Measurements from ENCODE around the gene DIAPH3.

Gene DIAPH3

DNA sequence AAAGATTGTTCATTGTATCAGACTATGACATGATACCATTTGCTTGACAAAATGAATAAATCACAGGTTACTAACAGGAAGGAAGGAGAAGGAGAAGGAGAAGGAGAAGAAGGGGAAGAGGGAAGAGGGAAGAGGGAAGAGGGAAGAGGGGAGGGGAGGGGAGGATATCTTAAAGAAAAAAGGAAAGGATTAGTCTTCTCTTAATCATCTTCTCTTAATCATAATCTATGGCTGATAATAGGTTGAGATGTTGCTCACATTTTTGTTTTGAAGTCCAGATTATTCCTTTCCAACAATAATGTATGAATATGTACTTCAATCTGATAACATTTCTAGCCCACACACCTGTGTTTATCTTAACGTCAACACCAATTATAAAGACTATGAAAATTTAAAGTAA lies 25.1 kb downstream of the DIAPH3 start:
- H3K4me1 ChIP-seq (ENCODE audit: control insufficient read depth, insufficient read depth, low read length) = peaks cover 6% of the 10 kb centered on the region
- H3K36me3 ChIP-seq (ENCODE audit: control insufficient read depth in 2 of 2, insufficient read depth in 1 of 2, low read length in 2 of 2) = no peaks in the 10 kb centered on the region
- H3K9me3 ChIP-seq (ENCODE audit: control insufficient read depth, insufficient read depth, low read depth, low read length) = no peaks in the 10 kb centered on the region
- TF ChIP-seq ZNF114 (tag by site-specific recombination; IDR thresholded peaks at IDR 0.05) (no peak), ZNF596 (tag by site-specific recombination; IDR thresholded peaks at IDR 0.05) (no peak), ZNF658 (tag by site-specific recombination; IDR thresholded peaks at IDR 0.05) (no peak)
- no peak overlapping the region for H3K27ac ChIP-seq (ENCODE audit: extremely low read depth, low read depth, low read length)
- H3K4me3 ChIP-seq (ENCODE audit: low read depth, low read length) = no peak overlapping the region
- ChIA-PET CTCF (interaction anchor here (0.7 kb wide), 2 partner anchors 17 to 91 kb away, joined by 3 read pairs; no protein-coding TSS in a partner anchor), POLR2A (no interaction called here)

DNA sequence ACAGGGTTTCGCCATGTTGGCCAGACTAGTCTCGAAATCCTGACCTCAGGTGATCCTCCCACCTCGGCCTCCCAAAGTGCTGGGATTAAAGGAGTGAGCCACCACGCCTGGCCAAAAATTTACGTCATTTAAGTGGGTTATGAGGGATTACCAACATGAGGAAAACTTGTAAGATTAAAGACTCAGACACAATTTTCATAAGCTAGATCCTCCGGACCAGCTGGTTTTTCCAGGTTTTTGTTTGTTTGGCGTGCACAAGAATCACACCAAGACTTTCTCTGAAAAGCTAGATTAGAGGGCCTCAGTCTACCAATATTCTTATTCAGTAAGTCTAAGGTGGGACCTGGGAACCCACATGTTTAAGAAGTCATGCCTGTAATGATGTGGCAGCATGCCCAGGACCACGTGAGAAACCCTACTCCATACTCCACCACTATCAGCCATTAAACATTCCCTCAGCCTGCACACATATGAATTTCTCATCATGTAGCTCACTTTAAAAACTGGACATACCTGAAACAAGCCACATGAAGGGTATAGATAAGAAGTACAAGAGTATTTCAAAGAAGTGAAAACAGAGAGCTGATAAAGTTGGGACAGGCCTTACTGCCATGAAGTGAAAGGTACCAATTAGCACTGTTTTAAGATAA lies 25.7 kb downstream of the DIAPH3 start:
- ChIA-PET POLR2A (no interaction called here), CTCF (no interaction called here)
- TF ChIP-seq ZNF707 (tag by site-specific recombination; IDR thresholded peaks at IDR 0.05) = no peak
- TF ChIP-seq, protein P1, sequence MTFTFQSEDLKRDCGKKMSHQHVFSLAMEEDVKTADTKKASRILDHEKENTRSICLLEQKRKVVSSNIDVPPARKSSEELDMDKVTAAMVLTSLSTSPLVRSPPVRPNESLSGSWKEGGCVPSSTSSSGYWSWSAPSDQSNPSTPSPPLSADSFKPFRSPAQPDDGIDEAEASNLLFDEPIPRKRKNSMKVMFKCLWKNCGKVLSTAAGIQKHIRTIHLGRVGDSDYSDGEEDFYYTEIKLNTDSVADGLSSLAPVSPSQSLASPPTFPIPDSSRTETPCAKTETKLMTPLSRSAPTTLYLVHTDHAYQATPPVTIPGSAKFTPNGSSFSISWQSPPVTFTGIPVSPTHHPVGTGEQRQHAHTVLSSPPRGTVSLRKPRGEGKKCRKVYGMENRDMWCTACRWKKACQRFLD (tag by site-specific recombination; IDR thresholded peaks at IDR 0.05) = no peak
- TF ChIP-seq, protein P2, sequence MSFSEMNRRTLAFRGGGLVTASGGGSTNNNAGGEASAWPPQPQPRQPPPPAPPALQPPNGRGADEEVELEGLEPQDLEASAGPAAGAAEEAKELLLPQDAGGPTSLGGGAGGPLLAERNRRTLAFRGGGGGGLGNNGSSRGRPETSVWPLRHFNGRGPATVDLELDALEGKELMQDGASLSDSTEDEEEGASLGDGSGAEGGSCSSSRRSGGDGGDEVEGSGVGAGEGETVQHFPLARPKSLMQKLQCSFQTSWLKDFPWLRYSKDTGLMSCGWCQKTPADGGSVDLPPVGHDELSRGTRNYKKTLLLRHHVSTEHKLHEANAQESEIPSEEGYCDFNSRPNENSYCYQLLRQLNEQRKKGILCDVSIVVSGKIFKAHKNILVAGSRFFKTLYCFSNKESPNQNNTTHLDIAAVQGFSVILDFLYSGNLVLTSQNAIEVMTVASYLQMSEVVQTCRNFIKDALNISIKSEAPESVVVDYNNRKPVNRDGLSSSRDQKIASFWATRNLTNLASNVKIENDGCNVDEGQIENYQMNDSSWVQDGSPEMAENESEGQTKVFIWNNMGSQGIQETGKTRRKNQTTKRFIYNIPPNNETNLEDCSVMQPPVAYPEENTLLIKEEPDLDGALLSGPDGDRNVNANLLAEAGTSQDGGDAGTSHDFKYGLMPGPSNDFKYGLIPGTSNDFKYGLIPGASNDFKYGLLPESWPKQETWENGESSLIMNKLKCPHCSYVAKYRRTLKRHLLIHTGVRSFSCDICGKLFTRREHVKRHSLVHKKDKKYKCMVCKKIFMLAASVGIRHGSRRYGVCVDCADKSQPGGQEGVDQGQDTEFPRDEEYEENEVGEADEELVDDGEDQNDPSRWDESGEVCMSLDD (tag by site-specific recombination; IDR thresholded peaks at IDR 0.05) = no peak
- Histone ChIP-seq H3K4me3 (ENCODE audit: low read depth, low read length) (no peak overlapping the region), H3K9me3 (ENCODE audit: control insufficient read depth, insufficient read depth, low read depth, low read length) (no peaks in the 10 kb centered on the region), H3K36me3 (ENCODE audit: control insufficient read depth in 2 of 2, insufficient read depth in 1 of 2, low read length in 2 of 2) (no peaks in the 10 kb centered on the region), H3K27ac (ENCODE audit: extremely low read depth, low read depth, low read length) (no peak overlapping the region), H3K4me1 (ENCODE audit: control insufficient read depth, insufficient read depth, low read length) (peaks cover 1% of the 10 kb centered on the region)

DNA sequence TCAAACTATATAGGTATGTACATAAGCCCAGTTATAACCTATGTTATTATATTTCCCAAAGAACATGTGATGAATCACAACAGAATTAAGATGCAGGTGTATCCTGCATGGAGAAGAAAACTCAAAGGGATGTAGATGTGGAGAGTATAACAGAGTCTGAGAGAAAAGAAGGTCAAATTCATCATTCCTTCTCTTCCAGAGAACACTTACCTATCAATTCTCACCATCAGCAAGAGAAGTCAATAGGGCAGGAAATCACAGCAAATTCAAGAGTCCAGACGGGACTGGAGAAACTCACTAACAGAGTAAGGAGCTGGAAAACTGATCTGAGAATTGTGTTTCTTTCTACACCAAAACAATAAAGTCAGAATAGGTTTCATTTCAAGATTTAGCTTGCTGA lies 28.4 kb downstream of the DIAPH3 start:
- H3K4me3 ChIP-seq (ENCODE audit: low read depth, low read length) = no peak overlapping the region
- TF ChIP-seq ZNF10 (tag by site-specific recombination; IDR thresholded peaks at IDR 0.05) (no peak), ZNF747 (tag by site-specific recombination; IDR thresholded peaks at IDR 0.05) (no peak), ZNF629 (tag by site-specific recombination; IDR thresholded peaks at IDR 0.05) (no peak), ZNF654 (tag by site-specific recombination; IDR thresholded peaks at IDR 0.05; ENCODE audit: low read depth) (no peak), TRIM28 (IDR thresholded peaks at IDR 0.05; ENCODE audit: borderline replicate concordance, low read length) (no peak), YY1 (tag by site-specific recombination; IDR thresholded peaks at IDR 0.05) (no peak), WT1 (tag by site-specific recombination; IDR thresholded peaks at IDR 0.05) (no peak), OVOL3 (tag by site-specific recombination; IDR thresholded peaks at IDR 0.05) (no peak), ZNF549 (tag by site-specific recombination; IDR thresholded peaks at IDR 0.05) (no peak), ZNF174 (tag by site-specific recombination; IDR thresholded peaks at IDR 0.05) (no peak)
- ChIA-PET POLR2A (no interaction called here), CTCF (interaction anchor here (0.6 kb wide), 1 partner anchor 8 kb away, joined by 3 read pairs; no protein-coding TSS in a partner anchor)
- no peaks in the 10 kb centered on the region for H3K4me1 ChIP-seq (ENCODE audit: control insufficient read depth, insufficient read depth, low read length)
- H3K27ac ChIP-seq (ENCODE audit: extremely low read depth, low read depth, low read length) = no peak overlapping the region
- no peaks in the 10 kb centered on the region for H3K9me3 ChIP-seq (ENCODE audit: control insufficient read depth, insufficient read depth, low read depth, low read length)
- no peaks in the 10 kb centered on the region for H3K36me3 ChIP-seq (ENCODE audit: control insufficient read depth in 2 of 2, insufficient read depth in 1 of 2, low read length in 2 of 2)

DNA sequence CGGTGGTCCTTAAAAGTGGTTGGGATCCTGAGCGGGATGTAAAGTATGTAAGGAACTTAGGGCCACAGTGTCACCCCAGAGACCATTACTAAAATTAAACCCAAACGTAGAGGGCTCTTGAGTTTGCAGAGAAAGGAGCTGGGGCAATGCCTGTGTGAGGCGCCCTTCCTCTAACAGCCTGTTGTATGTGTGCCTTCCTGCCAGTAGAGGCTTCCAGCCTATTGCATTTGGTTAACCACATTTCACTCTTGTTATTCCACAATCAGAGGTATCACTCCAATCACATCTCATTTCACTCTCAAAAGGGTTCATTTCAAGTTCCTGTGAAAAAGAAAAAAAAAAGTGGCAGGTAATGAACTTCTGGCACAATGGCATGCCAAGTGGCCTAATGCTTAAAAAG lies 29.4 kb downstream of the DIAPH3 start:
- Histone ChIP-seq H3K27ac (ENCODE audit: extremely low read depth, low read depth, low read length) (no peak overlapping the region), H3K9me3 (ENCODE audit: control insufficient read depth, insufficient read depth, low read depth, low read length) (no peaks in the 10 kb centered on the region), H3K4me1 (ENCODE audit: control insufficient read depth, insufficient read depth, low read length) (no peaks in the 10 kb centered on the region), H3K4me3 (ENCODE audit: low read depth, low read length) (no peak overlapping the region), H3K36me3 (ENCODE audit: control insufficient read depth in 2 of 2, insufficient read depth in 1 of 2, low read length in 2 of 2) (no peaks in the 10 kb centered on the region)
- CTCF ChIA-PET = no interaction called here
- POLR2A ChIA-PET = no interaction called here
- TF ChIP-seq ZNF350 (tag by site-specific recombination; IDR thresholded peaks at IDR 0.05) = no peak
- TF ChIP-seq, protein P3, sequence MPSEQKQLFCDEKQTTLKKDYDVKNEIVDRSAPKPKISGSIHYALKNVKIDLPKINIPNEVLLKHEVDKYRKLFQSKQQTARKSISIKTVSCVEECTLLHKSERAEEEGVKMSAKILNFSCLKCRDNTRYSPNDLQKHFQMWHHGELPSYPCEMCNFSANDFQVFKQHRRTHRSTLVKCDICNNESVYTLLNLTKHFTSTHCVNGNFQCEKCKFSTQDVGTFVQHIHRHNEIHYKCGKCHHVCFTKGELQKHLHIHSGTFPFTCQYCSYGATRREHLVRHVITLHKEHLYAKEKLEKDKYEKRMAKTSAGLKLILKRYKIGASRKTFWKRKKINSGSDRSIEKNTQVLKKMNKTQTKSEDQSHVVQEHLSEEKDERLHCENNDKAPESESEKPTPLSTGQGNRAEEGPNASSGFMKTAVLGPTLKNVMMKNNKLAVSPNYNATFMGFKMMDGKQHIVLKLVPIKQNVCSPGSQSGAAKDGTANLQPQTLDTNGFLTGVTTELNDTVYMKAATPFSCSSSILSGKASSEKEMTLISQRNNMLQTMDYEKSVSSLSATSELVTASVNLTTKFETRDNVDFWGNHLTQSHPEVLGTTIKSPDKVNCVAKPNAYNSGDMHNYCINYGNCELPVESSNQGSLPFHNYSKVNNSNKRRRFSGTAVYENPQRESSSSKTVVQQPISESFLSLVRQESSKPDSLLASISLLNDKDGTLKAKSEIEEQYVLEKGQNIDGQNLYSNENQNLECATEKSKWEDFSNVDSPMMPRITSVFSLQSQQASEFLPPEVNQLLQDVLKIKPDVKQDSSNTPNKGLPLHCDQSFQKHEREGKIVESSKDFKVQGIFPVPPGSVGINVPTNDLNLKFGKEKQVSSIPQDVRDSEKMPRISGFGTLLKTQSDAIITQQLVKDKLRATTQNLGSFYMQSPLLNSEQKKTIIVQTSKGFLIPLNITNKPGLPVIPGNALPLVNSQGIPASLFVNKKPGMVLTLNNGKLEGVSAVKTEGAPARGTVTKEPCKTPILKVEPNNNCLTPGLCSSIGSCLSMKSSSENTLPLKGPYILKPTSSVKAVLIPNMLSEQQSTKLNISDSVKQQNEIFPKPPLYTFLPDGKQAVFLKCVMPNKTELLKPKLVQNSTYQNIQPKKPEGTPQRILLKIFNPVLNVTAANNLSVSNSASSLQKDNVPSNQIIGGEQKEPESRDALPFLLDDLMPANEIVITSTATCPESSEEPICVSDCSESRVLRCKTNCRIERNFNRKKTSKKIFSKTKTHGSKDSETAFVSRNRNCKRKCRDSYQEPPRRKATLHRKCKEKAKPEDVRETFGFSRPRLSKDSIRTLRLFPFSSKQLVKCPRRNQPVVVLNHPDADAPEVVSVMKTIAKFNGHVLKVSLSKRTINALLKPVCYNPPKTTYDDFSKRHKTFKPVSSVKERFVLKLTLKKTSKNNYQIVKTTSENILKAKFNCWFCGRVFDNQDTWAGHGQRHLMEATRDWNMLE (tag by site-specific recombination; conservative IDR thresholded peaks at IDR 0.05; ENCODE audit: low read depth) = no peak
- no peak for TF ChIP-seq ZFHX2 (tag by site-specific recombination; conservative IDR thresholded peaks at IDR 0.05)
